Ishikawa (cell line): Measurements from ENCODE around the gene SH3PXD2A.

ENCODE experiments used
- CEBPB ChIP-seq: IDR thresholded peaks from 2 replicates; pipeline ENCODE4 v1.6.1; 2012
- EP300 ChIP-seq: IDR thresholded peaks from 2 replicates; pipeline ENCODE4 v1.6.1; 2012; ENCODE audit warnings: borderline replicate concordance
- RAD21 ChIP-seq: IDR thresholded peaks from 2 replicates; pipeline ENCODE4 v1.6.1; 2012; ENCODE audit warnings: low read depth
- TF ChIP-seq, protein P1 (sequence below): IDR thresholded peaks from 2 replicates; pipeline ENCODE4 v1.6.1; 2012

DNA sequence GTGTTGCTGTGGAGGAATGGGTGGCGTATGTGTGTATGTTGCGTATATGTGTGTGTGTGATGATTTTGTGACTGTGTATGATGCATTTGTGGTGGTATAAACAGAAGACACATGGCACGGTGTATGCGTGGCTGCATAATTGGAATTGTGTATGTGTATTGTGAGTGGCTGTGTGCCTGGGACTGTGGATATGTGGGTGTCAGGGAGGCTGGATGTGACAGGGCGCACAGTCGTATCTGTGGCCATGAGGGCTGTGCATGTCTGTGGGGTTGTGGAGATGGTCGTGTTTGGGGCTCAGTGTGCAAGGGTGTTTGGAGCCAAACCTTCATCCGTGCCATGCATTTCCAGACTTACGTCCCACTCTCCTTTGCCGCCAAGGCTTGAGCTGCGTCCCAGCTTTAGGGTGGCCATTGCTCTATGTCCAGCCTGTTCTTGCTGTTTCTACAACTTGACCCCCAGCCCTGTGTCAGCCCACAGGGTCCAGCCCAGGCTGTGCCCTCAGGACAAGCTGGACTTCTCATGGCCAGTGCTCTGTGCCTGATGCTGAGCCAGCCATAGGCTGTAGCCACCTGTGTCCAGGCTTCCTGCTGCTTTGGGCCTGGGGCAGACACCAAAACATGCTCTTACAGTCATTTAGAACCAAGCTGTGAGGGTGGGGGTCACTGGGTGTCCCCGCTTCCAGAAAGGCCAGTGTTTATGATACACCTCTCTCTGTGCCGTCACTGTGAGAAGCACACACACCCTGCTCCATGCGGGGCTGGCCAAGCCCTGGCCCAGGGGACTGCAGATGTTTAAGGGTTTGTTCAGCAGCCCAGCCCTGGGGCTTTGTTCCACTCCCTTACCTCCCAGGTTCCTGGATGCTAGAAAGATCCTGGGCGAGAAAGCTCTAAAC lies 234.2 kb downstream of the SH3PXD2A start:
- TF ChIP-seq RAD21 (no peak), CEBPB (no peak), EP300 (no peak)
- TF ChIP-seq, protein P1, sequence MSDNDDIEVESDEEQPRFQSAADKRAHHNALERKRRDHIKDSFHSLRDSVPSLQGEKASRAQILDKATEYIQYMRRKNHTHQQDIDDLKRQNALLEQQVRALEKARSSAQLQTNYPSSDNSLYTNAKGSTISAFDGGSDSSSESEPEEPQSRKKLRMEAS: no peak
